ENCODE measurements around the gene THBS3.

Gene THBS3

GRCh38 chr1:155177918-155178281 lies 29.8 kb downstream of the THBS3 start:
- Histone ChIP-seq H3K36me3 (ENCODE audit: insufficient read depth, low read length) (no peaks in the 10 kb centered on the region), H3K4me2 (ENCODE audit: low read depth, low read length, poor library complexity, severe bottlenecking) (no peak overlapping the region), H3K9ac (ENCODE audit: low read depth, low read length, poor library complexity, severe bottlenecking) (no peak overlapping the region), H3K79me2 (ENCODE audit: insufficient read depth, low read length) (no peaks in the 10 kb centered on the region), H3K9me3 (ENCODE audit: insufficient read depth, low read depth, low read length) (no peaks in the 10 kb centered on the region), H3F3A (ENCODE audit: low read depth) (peaks cover 5% of the 10 kb centered on the region), H3K4me1 (ENCODE audit: insufficient read depth, low read length, poor library complexity, severe bottlenecking) (peaks cover 18% of the 10 kb centered on the region), H2AFZ (ENCODE audit: low read length) (no peak overlapping the region), H3K9me2 (replicated peaks; ENCODE audit: low read depth, low read length) (no peaks in the 10 kb centered on the region), H4K20me1 (ENCODE audit: insufficient read depth, low read length, poor library complexity, severe bottlenecking) (no peaks in the 10 kb centered on the region), H3K27me3 (ENCODE audit: insufficient read depth, low read length, poor library complexity, severe bottlenecking) (no peaks in the 10 kb centered on the region), H3K4me3 (ENCODE audit: low read length, poor library complexity, severe bottlenecking) (no peak overlapping the region)
- no peak for TF ChIP-seq CTCF (conservative IDR thresholded peaks at IDR 0.05; ENCODE audit: low read length)
- no peak for TF ChIP-seq EZH2phosphoT487 (IDR thresholded peaks at IDR 0.05; ENCODE audit: borderline replicate concordance)

GRCh38 chr1:155177192-155177917 lies 30.3 kb downstream of the THBS3 start:
- peaks cover 21% of the 10 kb centered on the region for H3K4me1 ChIP-seq (ENCODE audit: insufficient read depth, low read length, poor library complexity, severe bottlenecking)
- H3K4me2 ChIP-seq (ENCODE audit: low read depth, low read length, poor library complexity, severe bottlenecking) = peak overlapping the region; percentile 92
- peaks cover 5% of the 10 kb centered on the region for H3F3A ChIP-seq (ENCODE audit: low read depth)
- H3K79me2 ChIP-seq (ENCODE audit: insufficient read depth, low read length) = peaks cover 3% of the 10 kb centered on the region
- H3K9me3 ChIP-seq (ENCODE audit: insufficient read depth, low read depth, low read length) = no peaks in the 10 kb centered on the region
- H3K9me2 ChIP-seq (replicated peaks; ENCODE audit: low read depth, low read length) = no peaks in the 10 kb centered on the region
- TF ChIP-seq EZH2phosphoT487 (IDR thresholded peaks at IDR 0.05; ENCODE audit: borderline replicate concordance) (no peak), CTCF (conservative IDR thresholded peaks at IDR 0.05; ENCODE audit: low read length) (no peak)
- H3K4me3 ChIP-seq (ENCODE audit: low read length, poor library complexity, severe bottlenecking) = peak overlapping the region; percentile 32
- H4K20me1 ChIP-seq (ENCODE audit: insufficient read depth, low read length, poor library complexity, severe bottlenecking) = no peaks in the 10 kb centered on the region
- H3K27me3 ChIP-seq (ENCODE audit: insufficient read depth, low read length, poor library complexity, severe bottlenecking) = no peaks in the 10 kb centered on the region
- peak overlapping the region; percentile 14; the same call in 1 of the 2 replicates for H2AFZ ChIP-seq (ENCODE audit: low read length)
- peak overlapping the region; percentile 37 for H3K9ac ChIP-seq (ENCODE audit: low read depth, low read length, poor library complexity, severe bottlenecking)
- no peaks in the 10 kb centered on the region for H3K36me3 ChIP-seq (ENCODE audit: insufficient read depth, low read length)

GRCh38 chr1:155176544-155177071 lies 31.1 kb downstream of the THBS3 start:
- Histone ChIP-seq H4K20me1 (ENCODE audit: insufficient read depth, low read length, poor library complexity, severe bottlenecking) (no peaks in the 10 kb centered on the region), H3K9me2 (replicated peaks; ENCODE audit: low read depth, low read length) (no peaks in the 10 kb centered on the region), H3K4me2 (ENCODE audit: low read depth, low read length, poor library complexity, severe bottlenecking) (peak overlapping the region; percentile 92), H3K36me3 (ENCODE audit: insufficient read depth, low read length) (no peaks in the 10 kb centered on the region), H3K4me3 (ENCODE audit: low read length, poor library complexity, severe bottlenecking) (peak overlapping the region; percentile 32), H3K79me2 (ENCODE audit: insufficient read depth, low read length) (peaks cover 11% of the 10 kb centered on the region), H3K9ac (ENCODE audit: low read depth, low read length, poor library complexity, severe bottlenecking) (peak overlapping the region; percentile 37), H2AFZ (ENCODE audit: low read length) (peak overlapping the region; percentile 14; the same call in 1 of the 2 replicates), H3K9me3 (ENCODE audit: insufficient read depth, low read depth, low read length) (no peaks in the 10 kb centered on the region), H3K4me1 (ENCODE audit: insufficient read depth, low read length, poor library complexity, severe bottlenecking) (peaks cover 27% of the 10 kb centered on the region), H3K27me3 (ENCODE audit: insufficient read depth, low read length, poor library complexity, severe bottlenecking) (no peaks in the 10 kb centered on the region), H3F3A (ENCODE audit: low read depth) (peaks cover 5% of the 10 kb centered on the region)
- TF ChIP-seq EZH2phosphoT487 (IDR thresholded peaks at IDR 0.05; ENCODE audit: borderline replicate concordance) (no peak), CTCF (conservative IDR thresholded peaks at IDR 0.05; ENCODE audit: low read length) (peak; percentile 89)

All from Loucy (cell line).